Mesendoderm (in vitro differentiated cells): ENCODE measurements around the gene C2orf69. TPM values are rescaled to one million over a fixed set of nuclear protein-coding genes. Genes with fewer than 3 reads are reported as not detected.

Experiments
- DNase-seq: peaks from one replicate; pipeline ENCODE4 v3.0.0; 2013
- H2AK5ac ChIP-seq: 2 replicates; pipeline ENCODE4 v1.6.1; 2013; ENCODE audit warnings: low read length, inconsistent platforms
- H2BK120ac ChIP-seq: 2 replicates; pipeline ENCODE4 v1.6.1; 2013; ENCODE audit warnings: low read depth, mild to moderate bottlenecking, low read length, moderate library complexity, mixed read lengths
- H2BK15ac ChIP-seq: replicated peaks from 2 replicates; pipeline ENCODE4 v1.6.1; 2013; ENCODE audit warnings: low read depth, mild to moderate bottlenecking, moderate library complexity
- H2BK5ac ChIP-seq: 2 replicates; pipeline ENCODE4 v1.6.1; 2013; ENCODE audit warnings: low read length, inconsistent platforms
- H3K18ac ChIP-seq: 2 replicates; pipeline ENCODE4 v1.6.1; 2013; ENCODE audit warnings: mild to moderate bottlenecking, low read length, mixed read lengths
- H3K23ac ChIP-seq: one replicate; pipeline ENCODE4 v1.6.1; 2013; ENCODE audit warnings: low read length
- H3K27ac ChIP-seq: 2 replicates; pipeline ENCODE4 v1.5.1; 2013; ENCODE audit warnings: low read depth, mild to moderate bottlenecking, inconsistent platforms, low read length, moderate library complexity
- H3K27me3 ChIP-seq: 2 replicates; pipeline ENCODE4 v1.6.1; 2013; ENCODE audit warnings: low read length, control low read depth, mild to moderate bottlenecking, inconsistent platforms; ENCODE audit not compliant: insufficient read depth, poor library complexity
- H3K36me3 ChIP-seq: 2 replicates; pipeline ENCODE4 v1.6.1; 2013; ENCODE audit warnings: low read length, inconsistent platforms; ENCODE audit not compliant: control insufficient read depth, insufficient read depth
- H3K4ac ChIP-seq: one replicate; pipeline ENCODE4 v1.6.1; 2013; ENCODE audit warnings: low read depth, mild to moderate bottlenecking, low read length, moderate library complexity
- H3K4me1 ChIP-seq: 2 replicates; pipeline ENCODE4 v1.6.1; 2013; ENCODE audit warnings: low read depth, low read length, inconsistent platforms; ENCODE audit not compliant: control insufficient read depth
- H3K4me2 ChIP-seq: 2 replicates; pipeline ENCODE4 v1.6.1; 2013; ENCODE audit warnings: low read length
- H3K4me3 ChIP-seq: 2 replicates; pipeline ENCODE4 v1.5.1; 2013; ENCODE audit warnings: mild to moderate bottlenecking, low read length
- H3K56ac ChIP-seq: one replicate; pipeline ENCODE4 v1.6.1; 2013; ENCODE audit warnings: low read length
- H3K79me1 ChIP-seq: 2 replicates; pipeline ENCODE4 v1.6.1; 2013; ENCODE audit warnings: low read length, inconsistent platforms
- H3K79me2 ChIP-seq: 2 replicates; pipeline ENCODE4 v1.6.1; 2013; ENCODE audit warnings: mild to moderate bottlenecking, low read length; ENCODE audit not compliant: control insufficient read depth, insufficient read depth
- H3K9ac ChIP-seq: 2 replicates; pipeline ENCODE4 v1.6.1; 2013; ENCODE audit warnings: low read length, inconsistent platforms
- H4K5ac ChIP-seq: one replicate; pipeline ENCODE4 v1.6.1; 2013; ENCODE audit warnings: low read length
- H4K8ac ChIP-seq: one replicate; pipeline ENCODE4 v1.6.1; 2013; ENCODE audit warnings: low read depth, mild to moderate bottlenecking, control low read depth, low read length, moderate library complexity
- WGBS: extraction: QIAGEN DNeasy Blood & Tissue Kit; methylation state at CpG from one replicate; pipeline ENCODE4 v1.1.7; 2013; ENCODE audit warnings: low lambda C conversion rate, missing lambda C conversion rate; ENCODE audit not compliant: insufficient coverage; ENCODE audit errors: extremely low coverage; 5-methylcytosine and 5-hydroxymethylcytosine counted together
- polyA plus RNA-seq, 2 experiments: library from polyadenylated mRNA; stranded (reverse); fragments of 200-250 nt; gene quantifications; one replicate each; pipeline ENCODE4 v1.2.3, GENCODE V29; 2013

C2orf69 gene, protein sequence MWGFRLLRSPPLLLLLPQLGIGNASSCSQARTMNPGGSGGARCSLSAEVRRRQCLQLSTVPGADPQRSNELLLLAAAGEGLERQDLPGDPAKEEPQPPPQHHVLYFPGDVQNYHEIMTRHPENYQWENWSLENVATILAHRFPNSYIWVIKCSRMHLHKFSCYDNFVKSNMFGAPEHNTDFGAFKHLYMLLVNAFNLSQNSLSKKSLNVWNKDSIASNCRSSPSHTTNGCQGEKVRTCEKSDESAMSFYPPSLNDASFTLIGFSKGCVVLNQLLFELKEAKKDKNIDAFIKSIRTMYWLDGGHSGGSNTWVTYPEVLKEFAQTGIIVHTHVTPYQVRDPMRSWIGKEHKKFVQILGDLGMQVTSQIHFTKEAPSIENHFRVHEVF
- 12.2 TPM for polyA plus RNA-seq (2013, experiment 1 of 2)
- polyA plus RNA-seq (2013, experiment 2 of 2) = 12.5 TPM

DNA sequence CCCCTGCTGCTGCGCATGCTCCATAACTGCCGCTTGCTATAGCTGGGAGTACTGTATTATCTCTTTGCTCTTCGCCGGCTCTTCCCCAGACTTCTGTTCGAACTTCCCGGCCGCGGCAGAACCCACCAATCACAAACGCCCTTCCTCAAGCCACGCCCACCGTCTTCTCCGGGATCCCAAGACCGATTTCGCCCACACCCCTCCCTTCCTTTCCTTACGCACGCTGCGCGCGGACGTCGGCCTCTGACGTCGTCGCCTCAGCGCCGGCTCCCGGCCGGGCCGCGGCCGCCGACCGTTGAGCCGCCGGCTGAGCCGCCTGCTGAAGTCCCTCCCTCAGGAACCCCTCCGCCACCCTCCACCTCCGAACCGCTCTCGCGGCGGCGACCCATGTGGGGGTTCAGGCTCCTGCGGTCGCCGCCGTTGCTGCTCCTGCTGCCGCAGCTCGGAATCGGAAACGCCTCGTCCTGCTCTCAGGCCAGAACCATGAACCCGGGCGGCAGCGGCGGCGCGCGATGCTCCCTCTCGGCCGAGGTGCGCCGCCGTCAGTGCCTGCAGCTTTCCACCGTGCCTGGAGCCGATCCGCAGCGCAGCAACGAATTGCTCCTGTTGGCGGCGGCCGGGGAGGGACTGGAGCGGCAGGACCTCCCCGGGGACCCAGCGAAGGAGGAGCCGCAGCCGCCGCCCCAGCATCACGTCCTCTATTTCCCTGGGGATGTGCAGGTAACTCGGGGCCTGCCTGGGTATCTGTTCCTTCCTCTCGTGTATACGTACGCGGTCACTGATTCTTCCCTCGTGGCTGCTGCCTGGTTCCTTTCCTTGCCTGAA lies at the start of gene C2orf69:
Gene C2orf69, plus strand, starts transcription at position 242 of the 825 bp plus-strand sequence. Its CDS starts 146 bp downstream, at position 388.
- peak within 1 kb of the TSS; percentile 95 for H3K27ac ChIP-seq
- H2BK15ac ChIP-seq = no peak within 1 kb of the TSS
- no peaks in the 10 kb centered on the region for H3K79me1 ChIP-seq
- no peak within 1 kb of the TSS for H2AK5ac ChIP-seq
- peak within 1 kb of the TSS; percentile 95 for H3K9ac ChIP-seq
- no peak within 1 kb of the TSS for H2BK120ac ChIP-seq
- no peaks in the 10 kb centered on the region for H3K36me3 ChIP-seq
- H3K23ac ChIP-seq = no peak within 1 kb of the TSS
- DNase-seq = peak; percentile 99
- H2BK5ac ChIP-seq = peak within 1 kb of the TSS; percentile 55
- H3K4ac ChIP-seq = peak within 1 kb of the TSS; percentile 25
- peak within 1 kb of the TSS; percentile 100 for H4K5ac ChIP-seq
- no CpG with 5 or more reads among the region's 85 CpGs for WGBS
- H3K27me3 ChIP-seq = no peaks in the 10 kb centered on the region
- H4K8ac ChIP-seq = peak within 1 kb of the TSS; percentile 78
- H3K56ac ChIP-seq = peak within 1 kb of the TSS; percentile 96
- no peaks in the 10 kb centered on the region for H3K4me1 ChIP-seq
- peak within 1 kb of the TSS; percentile 93 for H3K4me3 ChIP-seq
- H3K4me2 ChIP-seq = peak within 1 kb of the TSS; percentile 59
- peaks cover 37% of the 10 kb centered on the region for H3K79me2 ChIP-seq
- peak within 1 kb of the TSS; percentile 91 for H3K18ac ChIP-seq

DNA sequence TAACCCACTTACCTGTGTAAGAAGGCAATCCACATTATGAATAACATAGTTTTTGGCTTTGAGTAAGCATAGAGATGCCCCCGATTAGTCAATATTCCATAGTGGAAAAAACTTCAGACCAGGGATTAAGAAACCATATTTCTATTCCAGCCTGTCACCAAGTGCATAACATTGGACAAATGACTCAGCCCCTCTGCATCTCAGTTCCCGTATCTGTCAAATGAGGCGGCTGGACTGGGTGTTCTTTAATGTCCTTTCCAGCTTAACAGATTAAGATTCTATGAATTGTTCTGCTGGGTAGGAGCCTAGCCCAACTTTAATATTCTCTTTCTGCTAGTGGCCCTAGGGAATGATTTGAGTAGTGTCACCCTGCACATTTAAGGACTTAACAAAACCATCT lies 48.3 kb upstream of the C2orf69 start:
- no peak overlapping the region for H3K9ac ChIP-seq
- H2AK5ac ChIP-seq = no peak overlapping the region
- H3K23ac ChIP-seq = no peak overlapping the region
- H3K4me2 ChIP-seq = no peak overlapping the region
- no peaks in the 10 kb centered on the region for H3K79me1 ChIP-seq
- no peaks in the 10 kb centered on the region for H3K4me1 ChIP-seq
- H3K56ac ChIP-seq = no peak overlapping the region
- no peak overlapping the region for H4K8ac ChIP-seq
- H3K27me3 ChIP-seq = no peaks in the 10 kb centered on the region
- no peaks in the 10 kb centered on the region for H3K79me2 ChIP-seq
- no peak overlapping the region for H2BK5ac ChIP-seq
- H3K36me3 ChIP-seq = no peaks in the 10 kb centered on the region
- H4K5ac ChIP-seq = no peak overlapping the region
- H2BK120ac ChIP-seq = no peak overlapping the region
- H3K4ac ChIP-seq = no peak overlapping the region
- no peak overlapping the region for H3K4me3 ChIP-seq
- H3K18ac ChIP-seq = no peak overlapping the region
- no CpG with 5 or more reads among the region's 3 CpGs for WGBS
- DNase-seq = no peak
- no peak overlapping the region for H2BK15ac ChIP-seq
- H3K27ac ChIP-seq = no peak overlapping the region

DNA sequence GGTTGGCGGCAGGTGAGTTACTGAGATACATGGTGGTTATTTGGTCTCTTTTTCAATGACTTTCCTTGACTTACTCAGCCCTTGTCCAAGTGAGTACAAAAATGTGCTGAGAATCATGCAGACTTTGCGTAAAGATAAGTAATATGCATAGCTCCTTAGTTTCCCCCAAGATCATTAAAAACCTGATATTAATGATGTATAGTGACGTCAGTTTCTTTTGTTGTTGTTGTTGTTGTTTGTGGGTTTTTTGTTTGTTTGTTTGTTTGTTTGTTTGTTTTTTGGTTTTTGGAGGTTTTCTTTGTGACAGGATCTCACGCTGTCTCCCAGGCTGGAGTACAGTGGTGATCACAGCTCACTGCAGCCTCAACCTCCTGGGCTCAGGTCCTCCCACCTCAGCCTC lies 45.2 kb upstream of the C2orf69 start:
- Histone ChIP-seq H3K23ac (no peak overlapping the region), H3K4me3 (no peak overlapping the region), H4K8ac (no peak overlapping the region), H2BK5ac (no peak overlapping the region), H3K9ac (no peak overlapping the region), H3K4me1 (peaks cover 2% of the 10 kb centered on the region), H2AK5ac (no peak overlapping the region), H3K18ac (no peak overlapping the region), H4K5ac (no peak overlapping the region), H3K36me3 (no peaks in the 10 kb centered on the region), H3K4me2 (no peak overlapping the region), H3K79me1 (no peaks in the 10 kb centered on the region), H3K4ac (no peak overlapping the region), H2BK15ac (no peak overlapping the region), H3K56ac (no peak overlapping the region), H3K79me2 (no peaks in the 10 kb centered on the region), H3K27ac (no peak overlapping the region), H2BK120ac (no peak overlapping the region), H3K27me3 (no peaks in the 10 kb centered on the region)
- no CpG with 5 or more reads among the region's 4 CpGs for WGBS
- no peak for DNase-seq

DNA sequence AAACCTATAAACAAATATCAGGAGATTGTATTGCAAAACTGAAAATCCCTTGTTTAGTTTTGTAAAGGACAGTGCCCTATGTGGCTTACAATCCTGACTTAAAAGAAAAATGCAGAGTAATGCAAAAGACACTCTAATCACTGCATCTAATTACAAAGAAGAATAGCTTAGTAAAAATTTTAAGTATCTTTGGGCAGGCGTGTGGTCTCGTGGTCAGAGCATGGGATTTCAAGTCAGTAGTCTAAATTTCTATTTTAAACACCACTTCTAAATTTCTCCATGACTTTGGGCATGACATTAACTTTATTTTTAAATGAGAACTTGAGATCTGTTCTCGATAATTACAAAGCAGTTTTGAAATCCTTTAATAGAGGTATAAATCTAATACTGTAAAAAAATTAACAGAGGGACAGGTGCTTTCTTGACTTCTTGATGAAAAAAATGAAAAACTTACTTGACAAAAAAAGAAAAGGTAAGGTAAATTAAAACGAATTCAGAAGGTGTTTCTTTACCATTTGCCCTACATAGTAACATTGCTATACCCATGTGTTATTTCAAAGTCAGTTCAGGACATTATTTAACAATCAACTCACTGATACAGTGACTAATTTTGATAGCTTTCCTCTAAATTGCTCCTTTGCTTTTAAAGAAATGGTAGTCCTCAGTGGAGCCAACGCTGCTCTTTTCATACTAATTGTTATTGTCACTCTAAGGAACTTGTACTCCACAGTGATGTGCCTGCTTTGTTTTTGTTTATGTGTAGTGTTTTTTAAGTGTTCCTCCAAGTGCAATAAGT lies 42.5 kb upstream of the C2orf69 start:
- no peak overlapping the region for H3K27ac ChIP-seq
- no peak overlapping the region for H2AK5ac ChIP-seq
- no peak overlapping the region for H2BK5ac ChIP-seq
- no peak overlapping the region for H3K4ac ChIP-seq
- WGBS = no CpG with 5 or more reads among the region's 5 CpGs
- no peaks in the 10 kb centered on the region for H3K27me3 ChIP-seq
- peaks cover 2% of the 10 kb centered on the region for H3K4me1 ChIP-seq
- no peak overlapping the region for H3K9ac ChIP-seq
- no peak overlapping the region for H3K18ac ChIP-seq
- H4K8ac ChIP-seq = no peak overlapping the region
- no peak overlapping the region for H2BK120ac ChIP-seq
- no peaks in the 10 kb centered on the region for H3K36me3 ChIP-seq
- H3K79me2 ChIP-seq = no peaks in the 10 kb centered on the region
- H3K56ac ChIP-seq = no peak overlapping the region
- no peak overlapping the region for H3K4me3 ChIP-seq
- H4K5ac ChIP-seq = no peak overlapping the region
- no peak overlapping the region for H2BK15ac ChIP-seq
- no peaks in the 10 kb centered on the region for H3K79me1 ChIP-seq
- no peak for DNase-seq
- no peak overlapping the region for H3K4me2 ChIP-seq
- no peak overlapping the region for H3K23ac ChIP-seq

DNA sequence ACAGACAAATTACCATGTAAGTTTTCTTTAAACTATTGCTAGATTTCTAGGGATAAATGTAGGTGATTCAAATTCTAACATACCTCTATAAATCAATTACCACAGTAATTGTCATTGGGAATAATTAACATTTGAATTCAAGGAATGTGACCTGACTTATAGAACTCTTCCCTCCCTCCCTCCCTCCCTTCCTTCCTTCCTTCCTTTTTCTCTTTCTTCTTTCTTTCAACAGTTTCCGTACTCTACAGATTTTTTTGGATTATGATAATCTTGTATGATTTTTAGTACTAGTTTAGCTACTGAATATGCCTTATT lies 41.9 kb upstream of the C2orf69 start:
- Histone ChIP-seq H3K56ac (no peak overlapping the region), H2BK120ac (no peak overlapping the region), H3K27ac (no peak overlapping the region), H4K8ac (no peak overlapping the region), H3K9ac (no peak overlapping the region), H3K79me2 (no peaks in the 10 kb centered on the region), H2BK5ac (no peak overlapping the region), H3K4ac (no peak overlapping the region), H3K4me3 (no peak overlapping the region), H3K4me1 (peaks cover 2% of the 10 kb centered on the region), H3K36me3 (no peaks in the 10 kb centered on the region), H3K23ac (no peak overlapping the region), H2BK15ac (no peak overlapping the region), H3K27me3 (no peaks in the 10 kb centered on the region), H4K5ac (no peak overlapping the region), H2AK5ac (no peak overlapping the region), H3K4me2 (no peak overlapping the region), H3K18ac (no peak overlapping the region), H3K79me1 (no peaks in the 10 kb centered on the region)
- peak; percentile 36 for DNase-seq
- WGBS = no CpG with 5 or more reads among the region's 1 CpG
